HepG2 (cell line): Measurements from ENCODE around the gene KIF1B. TPM values are rescaled to one million over a fixed set of nuclear protein-coding genes. Genes with fewer than 3 reads are reported as not detected.

Experiments used
- ATAC-seq: fragments of 200-7000 bp; cut with Tn5 transposase; 3 replicates; pipeline ENCODE4 v1.9.1; 2020; ENCODE audit warnings: mild to moderate bottlenecking, moderate library complexity
- BruUV-seq: library from RNA; stranded (reverse); fragments of 400-500 nt; replicated peaks from 2 replicates; lab custom pipeline; 2021; lab: Mats Ljungman, UMichigan
- CTCF ChIA-PET: fragments of 300-600 bp; formaldehyde crosslinking; extraction: SDS; loops from one replicate; lab custom pipeline; 2021; ENCODE audit warnings: low total read pairs, inconsistent platforms, low intra/inter-chr PET ratio; lab: Yijun Ruan, JAX
- POLR2A ChIA-PET: fragments of 350-600 bp; sonication (Branson Sonifier 250); formaldehyde crosslinking; loops from one replicate; lab custom pipeline; 2020; ENCODE audit warnings: antibody characterized with exemption, inconsistent platforms; lab: Yijun Ruan, JAX
- DNase-seq: peaks from one replicate; pipeline ENCODE4 v3.0.0-alpha.2; 2015; ENCODE audit warnings: low spot score
- FAIRE-seq: peaks from 3 replicates; lab custom pipeline; 2011; peaks lifted over from hg19 to GRCh38; lab: Jason Lieb, UNC
- H2AFZ ChIP-seq: one replicate; pipeline ENCODE4 v1.6.1; 2011; ENCODE audit warnings: low read length, inconsistent platforms
- H3K27ac ChIP-seq: fragments of 300-600 bp; 3 replicates; pipeline ENCODE4 v1.8.0; 2011; ENCODE audit warnings: mixed run types, mild to moderate bottlenecking, mixed read lengths, low read length, inconsistent platforms; ENCODE audit not compliant: insufficient read depth; ENCODE audit errors: extremely low read length
- H3K27me3 ChIP-seq, 2 experiments: fragments of 200-600 bp in 1 of 2; 2 replicates in 1 of 2; 3 replicates in 1 of 2; pipeline versions ENCODE4 v1.6.0 to v1.8.0; 2011; ENCODE audit warnings: low read length in 2 of 2, mild to moderate bottlenecking in 2 of 2, moderate library complexity in 2 of 2, inconsistent platforms in 1 of 2; ENCODE audit not compliant: insufficient read depth in 2 of 2, control insufficient read depth in 1 of 2
- H3K36me3 ChIP-seq, 2 experiments: fragments of 200-600 bp in 1 of 2; replicated peaks in 1 of 2; 2 replicates in 1 of 2; 3 replicates in 1 of 2; pipeline versions ENCODE4 v1.5.1 to v1.8.0; 2011; ENCODE audit warnings: low read length in 2 of 2, inconsistent platforms in 1 of 2; ENCODE audit not compliant: insufficient read depth in 2 of 2, control insufficient read depth in 1 of 2
- H3K4me1 ChIP-seq: 2 replicates; pipeline ENCODE4 v1.5.1; 2012; ENCODE audit warnings: low read length, inconsistent platforms; ENCODE audit not compliant: insufficient read depth
- H3K4me2 ChIP-seq: 2 replicates; pipeline ENCODE4 v1.6.0; 2011; ENCODE audit warnings: low read depth, low read length, inconsistent platforms
- H3K4me3 ChIP-seq, 3 experiments: fragments of 200-600 bp in 1 of 3; sonication (generic), shearing (Covaris generic) in 1 of 3; replicated peaks in 1 of 3; 2 replicates each; pipeline ENCODE4 v1.5.1; 2011 to 2016; ENCODE audit warnings: low read length in 3 of 3, inconsistent platforms in 2 of 3, low read depth in 2 of 3, mild to moderate bottlenecking in 2 of 3, control low read depth in 1 of 3, mixed read lengths in 1 of 3; ENCODE audit not compliant: insufficient read depth in 1 of 3
- H3K79me2 ChIP-seq: one replicate; pipeline ENCODE4 v1.6.1; 2011; ENCODE audit warnings: low read length, inconsistent platforms; ENCODE audit not compliant: insufficient read depth
- H3K9ac ChIP-seq: 2 replicates; pipeline ENCODE4 v1.6.0; 2011; ENCODE audit warnings: mild to moderate bottlenecking, low read depth, low read length, inconsistent platforms; ENCODE audit not compliant: insufficient read depth
- H3K9me3 ChIP-seq: 2 replicates; pipeline ENCODE4 v1.5.1; 2012; ENCODE audit warnings: mild to moderate bottlenecking, low read length
- H4K20me1 ChIP-seq: 2 replicates; pipeline ENCODE4 v1.6.0; 2011; ENCODE audit warnings: inconsistent platforms, mild to moderate bottlenecking, low read length, moderate library complexity; ENCODE audit not compliant: insufficient read depth
- HINFP ChIP-seq: sonication (generic); formaldehyde crosslinking; IDR thresholded peaks from 2 replicates; pipeline ENCODE4 v1.4.0; 2020; ENCODE audit warnings: low read depth, mild to moderate bottlenecking, missing genetic modification reagents
- HMG20B ChIP-seq: conservative IDR thresholded peaks from 2 replicates; pipeline ENCODE4 v1.6.1; 2016; ENCODE audit warnings: missing genetic modification reagents, missing compliant biosample characterization
- PHF20 ChIP-seq: sonication (generic); formaldehyde crosslinking; IDR thresholded peaks from 2 replicates; pipeline ENCODE4 v1.5.0; 2020; ENCODE audit warnings: mild to moderate bottlenecking, missing genetic modification reagents
- POLR2AphosphoS2 ChIP-seq: IDR thresholded peaks from 2 replicates; pipeline ENCODE4 v1.6.1; 2011; ENCODE audit warnings: low read depth, low read length, improper control_type of control experiment
- RBM22 ChIP-seq: fragments of 200-400 bp; formaldehyde crosslinking; optimal IDR thresholded peaks from 2 replicates; pipeline ENCODE3; 2017; ENCODE audit warnings: mild to moderate bottlenecking, low read length, moderate library complexity
- RXRA ChIP-seq: sonication (generic); formaldehyde crosslinking; IDR thresholded peaks from 2 replicates; pipeline ENCODE4 v1.5.1; 2020; ENCODE audit warnings: missing genetic modification reagents
- SAFB2 ChIP-seq: sonication (generic); formaldehyde crosslinking; IDR thresholded peaks from 2 replicates; pipeline ENCODE4 v1.5.1; 2020; ENCODE audit warnings: missing genetic modification reagents, low read depth, mild to moderate bottlenecking, borderline replicate concordance
- SUZ12 ChIP-seq: fragments of 150-350 bp; IDR thresholded peaks from 2 replicates; pipeline ENCODE4 v1.6.1; 2014; ENCODE audit warnings: low read depth, low read length
- THRA ChIP-seq: sonication (generic); formaldehyde crosslinking; IDR thresholded peaks from 2 replicates; pipeline ENCODE4 v1.4.0; 2020; ENCODE audit warnings: missing genetic modification reagents, borderline replicate concordance
- ZMYM3 ChIP-seq: sonication (generic); formaldehyde crosslinking; IDR thresholded peaks from 2 replicates; pipeline ENCODE4 v1.5.1; 2020; ENCODE audit warnings: mild to moderate bottlenecking, missing genetic modification reagents
- ZNF136 ChIP-seq: sonication (generic); formaldehyde crosslinking; IDR thresholded peaks from 2 replicates; pipeline ENCODE4 v1.8.1; 2022; ENCODE audit warnings: low read depth, mild to moderate bottlenecking, moderate library complexity, missing genetic modification reagents
- ZNF251 ChIP-seq: sonication (generic); formaldehyde crosslinking; IDR thresholded peaks from 2 replicates; pipeline ENCODE4 v1.9.0; 2021; ENCODE audit warnings: mild to moderate bottlenecking, missing genetic modification reagents
- ZNF468 ChIP-seq: sonication (generic); formaldehyde crosslinking; IDR thresholded peaks from 2 replicates; pipeline ENCODE4 v1.8.0; 2022; ENCODE audit warnings: mild to moderate bottlenecking, moderate library complexity, missing genetic modification reagents
- ZNF792 ChIP-seq: IDR thresholded peaks from 2 replicates; pipeline ENCODE4 v1.6.1; 2016
- WGBS: methylation state at CpG from one replicate; pipeline ENCODE4 v1.1.6; 2017; ENCODE audit warnings: low lambda C conversion rate; 5-methylcytosine and 5-hydroxymethylcytosine counted together
- in situ Hi-C: cut with HindIII; loops from 2 replicates; pipeline ENCODE4 v1.10.0; 2017; ENCODE audit warnings: low pct_unique_long_range_greater_than_20kb; ENCODE audit not compliant: extremely low pct_ligation_motif_present
- intact Hi-C: fragments of 100-400 bp; cut with micrococcal nuclease; formaldehyde crosslinking; loops from one replicate; pipeline ENCODE4 v1.10.0; 2022; ENCODE audit not compliant: unreplicated experiment
- polyA plus RNA-seq, 8 experiments: library from polyadenylated mRNA; depleted of rRNA in 3 of 8; stranded (reverse) in 7 of 8; unstranded in 1 of 8; fragments of >200 nt; fragmentation: Illumina TruSeq in 4 of 8; extraction: Trizol in 4 of 8; gene quantifications; 2 replicates each; pipeline versions ENCODE4 v1.2.1 to v1.2.3, GENCODE V29; 2011 to 2016; ENCODE audit warnings: low read depth in 4 of 8, missing spikeins in 1 of 8, mixed read lengths in 1 of 8; ENCODE audit not compliant: insufficient read depth in 1 of 8
- total RNA-seq, 5 experiments: library from RNA; depleted of rRNA; stranded (reverse); fragments of >200 nt; fragmentation: Illumina TruSeq; extraction: Trizol; gene quantifications; 2 replicates each; pipeline ENCODE4 v1.2.3, GENCODE V29; 2016; ENCODE audit warnings: low read depth in 1 of 5

KIF1B gene
- total and polyA plus RNA-seq, 2 of the 13 experiments (the other 11 are each of a cell fraction or from before 2014, with no cell fraction given): 26.7 to 32.5 TPM

GRCh38 chr1:10378081-10378841, 167.9 kb downstream of the KIF1B start:
- H3K27me3 ChIP-seq: no peaks in the 10 kb centered on the region
- no peak overlapping the region for H3K9ac ChIP-seq
- CTCF ChIA-PET: interaction anchor here (1.2 to 4.2 kb wide), 2 partner anchors 50 to 116 kb away, joined by 3 to 46 read pairs; partner anchors contain the start of gene CENPS
- H3K4me3 ChIP-seq: no peak overlapping the region
- ATAC-seq (no peak), DNase-seq (no peak), FAIRE-seq (no peak)
- no peaks in the 10 kb centered on the region for H3K9me3 ChIP-seq
- no TSS peak for BruUV-seq
- intact Hi-C loops (no loop called here), in situ Hi-C loops (loop anchor here (5.0 kb wide), 1 partner anchor 49 kb away; no protein-coding TSS in a partner anchor)
- no peak overlapping the region for H2AFZ ChIP-seq
- H3K4me2 ChIP-seq: no peak overlapping the region
- no peaks in the 10 kb centered on the region for H3K79me2 ChIP-seq
- H3K27ac ChIP-seq: no peak overlapping the region
- H4K20me1 ChIP-seq: no peaks in the 10 kb centered on the region
- POLR2A ChIA-PET: interaction anchor here (0.8 kb wide), 1 partner anchor 52 kb away, joined by 5 read pairs; the partner anchor contains the start of gene CENPS
- peaks cover 21 to 52% of the 10 kb centered on the region in 2 experiments for H3K36me3 ChIP-seq
- peak; percentile 50 for TF ChIP-seq RBM22
- no peak for TF ChIP-seq ZNF468 (CRISPR knock-in tag)
- WGBS: 96% methylated on average over 15 of the region's 15 CpGs
- peaks cover 11% of the 10 kb centered on the region; the same call in 1 of the 2 replicates for H3K4me1 ChIP-seq

GRCh38 chr1:10379101-10379620, 168.8 kb downstream of the KIF1B start:
- H3K36me3 ChIP-seq: peaks cover 19 to 43% of the 10 kb centered on the region in 2 experiments
- no peaks in the 10 kb centered on the region for H3K79me2 ChIP-seq
- H3K4me2 ChIP-seq: no peak overlapping the region
- DNase-seq: no peak
- H3K4me3 ChIP-seq: no peak overlapping the region
- TF ChIP-seq HINFP (CRISPR knock-in tag): no peak
- TF ChIP-seq ZNF136: no peak
- no peak for TF ChIP-seq SAFB2 (CRISPR knock-in tag)
- no peak for TF ChIP-seq SUZ12
- TF ChIP-seq RXRA (CRISPR knock-in tag): no peak
- TF ChIP-seq ZNF792 (CRISPR knock-in tag): no peak
- TF ChIP-seq THRA (CRISPR knock-in tag): no peak
- no peak for TF ChIP-seq PHF20 (CRISPR knock-in tag)
- TF ChIP-seq HMG20B (CRISPR knock-in tag): no peak
- no peak for TF ChIP-seq ZMYM3 (CRISPR knock-in tag)
- TF ChIP-seq ZNF251: no peak
- no peak for TF ChIP-seq POLR2AphosphoS2
- FAIRE-seq: no peak
- ATAC-seq: no peak
- POLR2A ChIA-PET: no interaction called here
- no peak overlapping the region for H3K27ac ChIP-seq
- no peaks in the 10 kb centered on the region for H3K9me3 ChIP-seq
- BruUV-seq: no TSS peak
- H3K27me3 ChIP-seq: no peaks in the 10 kb centered on the region
- peaks cover 11% of the 10 kb centered on the region; the same call in 1 of the 2 replicates for H3K4me1 ChIP-seq
- no peaks in the 10 kb centered on the region for H4K20me1 ChIP-seq
- CTCF ChIA-PET: interaction anchor here (4.2 kb wide), 1 partner anchor 49 kb away, joined by 46 read pairs; the partner anchor contains the start of gene CENPS
- intact Hi-C loops: no loop called here
- in situ Hi-C loops: loop anchor here (5.0 kb wide), 1 partner anchor 48 kb away; no protein-coding TSS in a partner anchor
- H2AFZ ChIP-seq: no peak overlapping the region
- no peak overlapping the region for H3K9ac ChIP-seq
- 98% methylated on average over 10 of the region's 10 CpGs for WGBS
